Mucosa of stomach (tissue), 1 donor: Measurements from ENCODE around the gene ARFRP1.
"Not testable (repeated sequence)": the region's sequence is repeated elsewhere in the genome, so short reads cannot be mapped to it uniquely, and the experiment has no call there.

Experiments
- H3K27me3 ChIP-seq: one replicate; pipeline ENCODE4 v1.7.0; 2013; ENCODE audit warnings: mild to moderate bottlenecking, low read length; ENCODE audit not compliant: control insufficient read depth, insufficient read depth
- H3K36me3 ChIP-seq: one replicate; pipeline ENCODE4 v1.7.0; 2013; ENCODE audit warnings: low read length; ENCODE audit not compliant: control insufficient read depth, insufficient read depth
- H3K4me1 ChIP-seq: one replicate; pipeline ENCODE4 v1.7.0; 2013; ENCODE audit warnings: mild to moderate bottlenecking, low read length; ENCODE audit not compliant: control insufficient read depth, insufficient read depth
- H3K4me3 ChIP-seq: one replicate; pipeline ENCODE4 v1.7.0; 2013; ENCODE audit warnings: low read length
- H3K9ac ChIP-seq: one replicate; pipeline ENCODE4 v1.7.0; 2013; ENCODE audit warnings: mild to moderate bottlenecking, low read length, moderate library complexity
- H3K9me3 ChIP-seq: one replicate; pipeline ENCODE4 v1.7.0; 2013; ENCODE audit warnings: mild to moderate bottlenecking, low read length, moderate library complexity; ENCODE audit not compliant: control insufficient read depth
- donor health status: Pancreatic carcinoma.

The ARFRP1 gene

DNA sequence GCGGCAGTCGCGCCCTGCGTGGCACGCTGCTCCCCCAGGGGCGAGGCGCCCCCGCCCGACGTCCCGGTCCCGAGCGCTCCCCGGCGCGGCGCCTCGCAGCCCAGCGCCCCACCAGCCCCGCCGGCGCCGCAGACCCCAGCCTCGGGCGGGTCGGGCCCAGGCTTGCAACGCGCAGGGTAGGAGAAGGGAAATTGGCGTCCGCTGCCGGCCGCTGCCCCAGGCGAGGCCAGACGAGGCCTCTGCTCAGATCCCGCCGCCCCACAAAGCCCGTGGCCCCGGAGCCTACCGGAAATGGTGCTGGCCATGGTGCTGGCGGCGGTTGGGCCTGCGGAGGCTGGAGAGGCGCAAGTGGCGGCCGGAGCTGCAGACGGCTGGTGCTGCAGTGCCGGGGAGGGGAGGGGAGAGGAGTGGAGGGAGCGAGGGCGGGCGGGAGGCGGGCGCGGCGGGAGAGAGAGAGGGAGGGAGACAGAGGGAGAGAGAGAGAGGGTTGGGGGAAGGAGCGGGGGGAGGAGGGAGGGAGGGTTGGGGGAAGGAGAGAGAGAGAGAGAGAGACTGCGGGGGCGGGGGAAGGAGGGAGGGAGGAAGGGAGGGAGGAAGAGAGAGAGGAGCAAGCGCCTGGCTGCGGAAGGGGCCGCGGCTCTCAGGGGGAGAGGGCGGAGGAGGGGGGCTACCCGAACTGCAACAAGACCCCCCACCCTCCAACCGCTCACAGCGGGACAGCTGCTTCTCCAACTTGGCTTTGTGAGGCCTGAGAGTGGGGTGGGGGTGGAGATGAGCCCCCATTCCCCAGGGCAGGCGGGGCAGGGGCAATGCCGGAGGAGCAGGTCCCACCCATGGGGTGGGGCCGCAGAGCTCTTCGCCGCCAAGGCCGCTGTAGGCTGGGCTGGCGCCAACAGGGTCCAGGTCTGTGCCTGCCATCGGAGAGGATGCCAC, 54.5 kb downstream of the ARFRP1 start, which contains the start of gene STMN3:
TSS of gene STMN3 (minus strand) at position 384 of the 933 bp plus-strand sequence. CDS start at position 305, 79 bp downstream.
- no peaks in the 10 kb centered on the region for H3K9me3 ChIP-seq
- H3K9ac ChIP-seq, result peak within 1 kb of the TSS; percentile 22
- no peak within 1 kb of the TSS for H3K4me3 ChIP-seq
- peaks cover 9% of the 10 kb centered on the region for H3K4me1 ChIP-seq
- no peaks in the 10 kb centered on the region for H3K36me3 ChIP-seq
- peaks cover 29% of the 10 kb centered on the region for H3K27me3 ChIP-seq

DNA sequence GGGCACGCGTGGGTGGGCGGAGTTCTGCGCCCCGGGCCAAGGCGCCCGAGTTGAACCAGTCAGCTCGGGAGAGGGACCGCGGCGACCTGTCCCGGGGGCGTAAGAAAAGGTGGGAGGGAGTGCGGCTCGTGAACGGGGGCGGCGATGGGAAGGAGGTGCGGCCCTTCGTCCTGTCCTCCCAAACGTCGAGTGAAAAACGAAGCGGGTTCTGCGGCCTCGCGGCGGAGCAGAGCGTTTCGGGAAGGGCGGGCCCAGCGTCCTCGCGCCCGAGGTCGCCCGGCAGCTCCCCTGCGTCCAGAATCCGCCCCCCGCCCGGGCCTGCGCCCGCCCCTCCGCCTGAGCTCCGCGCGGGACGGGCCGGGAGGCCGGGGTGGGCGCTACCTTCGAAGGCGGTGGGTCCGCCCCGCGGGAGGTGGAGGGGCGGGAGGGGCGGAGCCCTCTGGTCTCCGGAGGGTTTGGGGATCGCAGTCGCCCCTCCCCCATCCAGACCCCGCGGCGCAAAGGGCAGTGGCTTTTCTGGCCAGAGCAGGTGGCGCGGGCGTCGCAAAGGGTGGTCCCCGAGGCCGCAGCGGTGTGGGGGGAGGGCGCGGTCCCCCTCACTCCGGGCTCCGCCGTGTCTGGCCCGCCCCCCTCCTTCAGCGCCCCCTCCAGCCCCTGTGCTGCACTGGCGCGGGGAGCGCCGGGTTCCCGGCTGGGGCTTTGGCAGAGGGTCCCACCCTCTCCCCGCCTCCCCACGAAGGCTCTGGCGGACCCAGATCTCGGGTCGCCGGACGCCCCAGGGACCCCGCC, 55.4 kb downstream of the ARFRP1 start:
- Histone ChIP-seq H3K27me3 (peaks cover 29% of the 10 kb centered on the region), H3K36me3 (no peaks in the 10 kb centered on the region), H3K9ac (no peak overlapping the region), H3K4me1 (peaks cover 2% of the 10 kb centered on the region), H3K4me3 (no peak overlapping the region), H3K9me3 (no peaks in the 10 kb centered on the region)

GRCh38 chr20:63651942-63652191, 55.9 kb downstream of the ARFRP1 start:
- Histone ChIP-seq H3K4me1 (no peaks in the 10 kb centered on the region), H3K4me3 (no peak overlapping the region), H3K36me3 (no peaks in the 10 kb centered on the region), H3K27me3 (peaks cover 29% of the 10 kb centered on the region), H3K9ac (no peak overlapping the region), H3K9me3 (no peaks in the 10 kb centered on the region)

DNA sequence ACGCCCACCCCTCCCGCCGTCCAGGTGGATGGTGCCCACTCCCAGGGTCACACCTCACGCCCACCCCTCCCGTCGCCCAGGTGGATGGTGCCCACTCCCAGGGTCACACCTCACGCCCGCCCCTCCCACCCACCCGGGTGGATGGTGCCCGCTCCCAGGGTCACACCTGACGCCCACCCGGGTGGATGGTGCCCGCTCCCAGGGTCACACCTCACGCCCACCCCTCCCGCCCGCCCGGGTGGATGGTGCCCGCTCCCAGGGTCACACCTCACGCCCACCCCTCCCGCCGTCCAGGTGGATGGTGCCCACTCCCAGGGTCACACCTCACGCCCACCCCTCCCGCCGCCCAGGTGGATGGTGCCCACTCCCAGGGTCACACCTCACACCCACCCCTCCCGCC, 57.3 kb downstream of the ARFRP1 start:
- not testable (repeated sequence) for H3K4me3 ChIP-seq, H3K36me3 ChIP-seq, H3K9ac ChIP-seq, H3K4me1 ChIP-seq, H3K9me3 ChIP-seq
- peaks cover 29% of the 10 kb centered on the region for H3K27me3 ChIP-seq

- H3K27me3 ChIP-seq, result peaks cover 19% of the 10 kb centered on the region
- H3K4me3 ChIP-seq, result no peak overlapping the region
- H3K4me1 ChIP-seq, result no peaks in the 10 kb centered on the region
- H3K9me3 ChIP-seq, result no peaks in the 10 kb centered on the region
- no peaks in the 10 kb centered on the region for H3K36me3 ChIP-seq
- H3K9ac ChIP-seq, result no peak overlapping the region
Measured at GRCh38 chr20:63648895-63649589, 58.7 kb downstream of the ARFRP1 start.
